ENCODE results near the gene LRFN3. TPM values are rescaled to one million over a fixed set of nuclear protein-coding genes. Genes with fewer than 3 reads are reported as not detected.

LRFN3 gene
- total and polyA plus RNA-seq, 2 of the 13 experiments (the other 11 are each of a cell fraction or from before 2014, with no cell fraction given), result 0.74 to 1.6 TPM

DNA sequence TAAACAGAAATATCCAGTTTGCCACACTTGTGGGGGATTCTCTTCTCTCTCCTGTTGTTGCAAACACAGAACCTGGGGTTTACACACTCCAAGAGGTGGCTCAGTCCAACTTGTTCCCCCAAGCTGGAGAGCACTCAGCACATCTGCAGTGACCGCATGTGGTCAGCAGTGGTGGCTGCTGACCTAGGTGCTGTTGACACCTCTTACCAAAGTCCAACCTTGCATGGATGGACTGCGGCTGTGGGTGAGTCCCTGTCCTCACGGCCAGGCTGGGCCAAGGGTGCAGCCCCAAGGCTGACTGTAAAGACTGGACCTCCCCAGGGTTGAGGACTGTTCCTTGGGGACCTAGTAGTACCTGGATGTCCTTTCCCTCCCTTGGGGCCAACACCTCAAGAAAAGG lies 6.1 kb downstream of the LRFN3 start (continued):
- TF ChIP-seq, protein P1, sequence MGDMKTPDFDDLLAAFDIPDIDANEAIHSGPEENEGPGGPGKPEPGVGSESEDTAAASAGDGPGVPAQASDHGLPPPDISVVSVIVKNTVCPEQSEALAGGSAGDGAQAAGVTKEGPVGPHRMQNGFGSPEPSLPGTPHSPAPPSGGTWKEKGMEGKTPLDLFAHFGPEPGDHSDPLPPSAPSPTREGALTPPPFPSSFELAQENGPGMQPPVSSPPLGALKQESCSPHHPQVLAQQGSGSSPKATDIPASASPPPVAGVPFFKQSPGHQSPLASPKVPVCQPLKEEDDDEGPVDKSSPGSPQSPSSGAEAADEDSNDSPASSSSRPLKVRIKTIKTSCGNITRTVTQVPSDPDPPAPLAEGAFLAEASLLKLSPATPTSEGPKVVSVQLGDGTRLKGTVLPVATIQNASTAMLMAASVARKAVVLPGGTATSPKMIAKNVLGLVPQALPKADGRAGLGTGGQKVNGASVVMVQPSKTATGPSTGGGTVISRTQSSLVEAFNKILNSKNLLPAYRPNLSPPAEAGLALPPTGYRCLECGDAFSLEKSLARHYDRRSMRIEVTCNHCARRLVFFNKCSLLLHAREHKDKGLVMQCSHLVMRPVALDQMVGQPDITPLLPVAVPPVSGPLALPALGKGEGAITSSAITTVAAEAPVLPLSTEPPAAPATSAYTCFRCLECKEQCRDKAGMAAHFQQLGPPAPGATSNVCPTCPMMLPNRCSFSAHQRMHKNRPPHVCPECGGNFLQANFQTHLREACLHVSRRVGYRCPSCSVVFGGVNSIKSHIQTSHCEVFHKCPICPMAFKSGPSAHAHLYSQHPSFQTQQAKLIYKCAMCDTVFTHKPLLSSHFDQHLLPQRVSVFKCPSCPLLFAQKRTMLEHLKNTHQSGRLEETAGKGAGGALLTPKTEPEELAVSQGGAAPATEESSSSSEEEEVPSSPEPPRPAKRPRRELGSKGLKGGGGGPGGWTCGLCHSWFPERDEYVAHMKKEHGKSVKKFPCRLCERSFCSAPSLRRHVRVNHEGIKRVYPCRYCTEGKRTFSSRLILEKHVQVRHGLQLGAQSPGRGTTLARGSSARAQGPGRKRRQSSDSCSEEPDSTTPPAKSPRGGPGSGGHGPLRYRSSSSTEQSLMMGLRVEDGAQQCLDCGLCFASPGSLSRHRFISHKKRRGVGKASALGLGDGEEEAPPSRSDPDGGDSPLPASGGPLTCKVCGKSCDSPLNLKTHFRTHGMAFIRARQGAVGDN (CRISPR knock-in tag; IDR thresholded peaks at IDR 0.05), result peak; percentile 83
- TF ChIP-seq JUND (CRISPR knock-in tag; IDR thresholded peaks at IDR 0.05) (no peak), ZNF562 (CRISPR knock-in tag; IDR thresholded peaks at IDR 0.05; ENCODE audit: borderline replicate concordance) (no peak), ZNF264 (CRISPR knock-in tag; IDR thresholded peaks at IDR 0.05) (no peak), MED13 (CRISPR knock-in tag; IDR thresholded peaks at IDR 0.05) (no peak), ZNF605 (CRISPR knock-in tag; IDR thresholded peaks at IDR 0.05) (no peak), ZNF674 (CRISPR knock-in tag; IDR thresholded peaks at IDR 0.05; ENCODE audit: low read depth) (no peak), CCDC6 (CRISPR knock-in tag; IDR thresholded peaks at IDR 0.05) (no peak), FOSL1 (CRISPR knock-in tag; IDR thresholded peaks at IDR 0.05; ENCODE audit: borderline replicate concordance) (no peak), ZSCAN9 (CRISPR knock-in tag; IDR thresholded peaks at IDR 0.05; ENCODE audit: borderline replicate concordance) (0 out of 2 replicates have a peak, but pooled peaks have one; percentile 23), MAFK (conservative IDR thresholded peaks at IDR 0.05 in 1 of 2, IDR thresholded peaks at IDR 0.05 in 1 of 2; ENCODE audit: low read length in 2 of 2) (no peak), ZNF317 (CRISPR knock-in tag; IDR thresholded peaks at IDR 0.05) (peak; percentile 29; the same call in 1 of the 2 replicates), TAF1 (CRISPR knock-in tag; IDR thresholded peaks at IDR 0.05) (no peak), ZNF225 (CRISPR knock-in tag; IDR thresholded peaks at IDR 0.05) (no peak), RFX5 (IDR thresholded peaks at IDR 0.05; ENCODE audit: low read depth, low read length) (no peak), ZBTB42 (CRISPR knock-in tag; IDR thresholded peaks at IDR 0.05) (no peak), NFKBIZ (CRISPR knock-in tag; IDR thresholded peaks at IDR 0.05) (no peak), ADNP (CRISPR knock-in tag; IDR thresholded peaks at IDR 0.05) (no peak), MAFF (IDR thresholded peaks at IDR 0.05; ENCODE audit: low read depth, low read length) (no peak), MYC (CRISPR knock-in tag; IDR thresholded peaks at IDR 0.05; ENCODE audit: borderline replicate concordance) (peak; percentile 61; the same call in 1 of the 2 replicates), ZNF296 (CRISPR knock-in tag; conservative IDR thresholded peaks at IDR 0.05) (peak; percentile 97)
- TF ChIP-seq, protein P2, sequence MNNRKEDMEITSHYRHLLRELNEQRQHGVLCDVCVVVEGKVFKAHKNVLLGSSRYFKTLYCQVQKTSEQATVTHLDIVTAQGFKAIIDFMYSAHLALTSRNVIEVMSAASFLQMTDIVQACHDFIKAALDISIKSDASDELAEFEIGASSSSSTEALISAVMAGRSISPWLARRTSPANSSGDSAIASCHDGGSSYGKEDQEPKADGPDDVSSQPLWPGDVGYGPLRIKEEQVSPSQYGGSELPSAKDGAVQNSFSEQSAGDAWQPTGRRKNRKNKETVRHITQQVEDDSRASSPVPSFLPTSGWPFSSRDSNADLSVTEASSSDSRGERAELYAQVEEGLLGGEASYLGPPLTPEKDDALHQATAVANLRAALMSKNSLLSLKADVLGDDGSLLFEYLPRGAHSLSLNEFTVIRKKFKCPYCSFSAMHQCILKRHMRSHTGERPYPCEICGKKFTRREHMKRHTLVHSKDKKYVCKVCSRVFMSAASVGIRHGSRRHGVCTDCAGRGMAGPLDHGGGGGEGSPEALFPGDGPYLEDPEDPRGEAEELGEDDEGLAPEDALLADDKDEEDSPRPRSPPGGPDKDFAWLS (CRISPR knock-in tag; IDR thresholded peaks at IDR 0.05; ENCODE audit: borderline replicate concordance), result no peak
- TF ChIP-seq, protein P3, sequence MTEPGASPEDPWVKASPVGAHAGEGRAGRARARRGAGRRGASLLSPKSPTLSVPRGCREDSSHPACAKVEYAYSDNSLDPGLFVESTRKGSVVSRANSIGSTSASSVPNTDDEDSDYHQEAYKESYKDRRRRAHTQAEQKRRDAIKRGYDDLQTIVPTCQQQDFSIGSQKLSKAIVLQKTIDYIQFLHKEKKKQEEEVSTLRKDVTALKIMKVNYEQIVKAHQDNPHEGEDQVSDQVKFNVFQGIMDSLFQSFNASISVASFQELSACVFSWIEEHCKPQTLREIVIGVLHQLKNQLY (CRISPR knock-in tag; IDR thresholded peaks at IDR 0.05), result no peak
- TF ChIP-seq, protein P4, sequence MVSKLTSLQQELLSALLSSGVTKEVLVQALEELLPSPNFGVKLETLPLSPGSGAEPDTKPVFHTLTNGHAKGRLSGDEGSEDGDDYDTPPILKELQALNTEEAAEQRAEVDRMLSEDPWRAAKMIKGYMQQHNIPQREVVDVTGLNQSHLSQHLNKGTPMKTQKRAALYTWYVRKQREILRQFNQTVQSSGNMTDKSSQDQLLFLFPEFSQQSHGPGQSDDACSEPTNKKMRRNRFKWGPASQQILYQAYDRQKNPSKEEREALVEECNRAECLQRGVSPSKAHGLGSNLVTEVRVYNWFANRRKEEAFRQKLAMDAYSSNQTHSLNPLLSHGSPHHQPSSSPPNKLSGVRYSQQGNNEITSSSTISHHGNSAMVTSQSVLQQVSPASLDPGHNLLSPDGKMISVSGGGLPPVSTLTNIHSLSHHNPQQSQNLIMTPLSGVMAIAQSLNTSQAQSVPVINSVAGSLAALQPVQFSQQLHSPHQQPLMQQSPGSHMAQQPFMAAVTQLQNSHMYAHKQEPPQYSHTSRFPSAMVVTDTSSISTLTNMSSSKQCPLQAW (CRISPR knock-in tag; IDR thresholded peaks at IDR 0.05), result no peak
- TF ChIP-seq, protein P5, sequence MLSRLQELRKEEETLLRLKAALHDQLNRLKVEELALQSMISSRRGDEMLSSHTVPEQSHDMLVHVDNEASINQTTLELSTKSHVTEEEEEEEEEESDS (CRISPR knock-in tag; IDR thresholded peaks at IDR 0.05; ENCODE audit: borderline replicate concordance), result no peak

Measured in HepG2 (cell line).